ENCODE results near the gene CEBPG.

DNA sequence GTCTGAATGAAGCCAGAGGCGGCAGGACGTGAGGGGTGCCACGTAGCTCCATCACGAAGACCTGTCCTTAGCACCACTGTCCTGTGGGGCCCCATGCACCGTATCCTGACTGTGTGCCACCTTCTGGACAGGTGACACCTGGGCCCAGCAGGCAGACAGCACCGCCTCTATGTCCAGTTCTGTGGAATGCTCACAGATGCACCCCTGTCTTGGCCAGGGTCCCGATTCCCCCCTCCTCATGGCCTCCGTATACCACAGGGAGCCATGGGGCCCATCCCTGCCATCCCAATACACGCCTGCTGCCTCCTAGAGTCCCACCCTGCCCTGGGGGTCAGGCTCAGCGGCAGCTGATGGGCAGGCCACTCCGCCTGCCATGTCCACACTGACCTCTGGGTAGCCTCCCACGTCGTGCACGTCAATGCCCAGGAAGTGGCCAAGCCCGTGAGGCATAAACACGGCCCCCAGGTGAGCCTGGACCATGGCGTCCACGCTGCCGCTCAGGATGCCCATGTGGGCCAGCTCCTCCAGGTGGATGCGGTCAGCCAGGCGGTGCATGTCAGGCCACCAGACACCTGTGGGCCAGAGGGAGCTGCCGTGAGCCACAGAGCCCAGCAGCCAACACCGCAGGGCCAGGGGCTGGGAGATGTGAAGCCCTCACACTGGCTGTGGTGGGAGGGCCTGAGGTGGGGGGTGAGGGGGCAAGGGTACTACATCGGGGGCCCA is 17.6 kb downstream of the CEBPG start:
- TF ChIP-seq CTCF (IDR thresholded peaks at IDR 0.05; ENCODE audit: low read length) (no peak), EZH2phosphoT487 (IDR thresholded peaks at IDR 0.05; ENCODE audit: low read length) (no peak)

Measured in MM.1S (cell line).